HL-60 (cell line): ENCODE data around the gene METTL3.

Experiments
- POLR2AphosphoS5 ChIP-seq: IDR thresholded peaks from 2 replicates; pipeline ENCODE4 v1.6.1; 2012; ENCODE audit warnings: low read depth
- SPI1 ChIP-seq: IDR thresholded peaks from 2 replicates; pipeline ENCODE4 v1.6.1; 2012; ENCODE audit warnings: low read depth, mild to moderate bottlenecking, borderline replicate concordance
- TF ChIP-seq, protein P1 (sequence below): IDR thresholded peaks from one replicate; pipeline ENCODE4 v1.5.1; 2011; ENCODE audit warnings: low read length, control low read depth, inconsistent platforms; ENCODE audit not compliant: insufficient read depth

DNA sequence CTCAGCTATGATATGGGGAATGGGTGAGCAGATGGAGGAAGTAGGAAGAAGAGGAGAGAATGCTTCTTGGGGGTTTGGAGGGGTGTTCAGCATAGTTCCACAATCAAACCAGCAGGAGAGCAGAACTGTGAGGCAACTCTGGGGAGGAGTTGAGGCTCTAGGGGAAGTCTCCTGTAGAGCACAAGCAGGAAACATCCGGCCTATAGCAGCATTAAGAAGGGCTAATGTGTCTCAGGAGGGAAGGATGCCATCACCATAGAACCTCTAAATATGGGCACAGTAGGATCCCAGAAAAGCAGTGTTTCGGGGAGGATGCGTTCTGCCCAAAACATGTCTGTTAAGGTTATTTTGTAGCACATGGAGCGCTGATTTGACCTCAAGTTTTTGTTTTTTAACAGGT lies 23.4 kb upstream of the METTL3 start:
- TF ChIP-seq, protein P1, sequence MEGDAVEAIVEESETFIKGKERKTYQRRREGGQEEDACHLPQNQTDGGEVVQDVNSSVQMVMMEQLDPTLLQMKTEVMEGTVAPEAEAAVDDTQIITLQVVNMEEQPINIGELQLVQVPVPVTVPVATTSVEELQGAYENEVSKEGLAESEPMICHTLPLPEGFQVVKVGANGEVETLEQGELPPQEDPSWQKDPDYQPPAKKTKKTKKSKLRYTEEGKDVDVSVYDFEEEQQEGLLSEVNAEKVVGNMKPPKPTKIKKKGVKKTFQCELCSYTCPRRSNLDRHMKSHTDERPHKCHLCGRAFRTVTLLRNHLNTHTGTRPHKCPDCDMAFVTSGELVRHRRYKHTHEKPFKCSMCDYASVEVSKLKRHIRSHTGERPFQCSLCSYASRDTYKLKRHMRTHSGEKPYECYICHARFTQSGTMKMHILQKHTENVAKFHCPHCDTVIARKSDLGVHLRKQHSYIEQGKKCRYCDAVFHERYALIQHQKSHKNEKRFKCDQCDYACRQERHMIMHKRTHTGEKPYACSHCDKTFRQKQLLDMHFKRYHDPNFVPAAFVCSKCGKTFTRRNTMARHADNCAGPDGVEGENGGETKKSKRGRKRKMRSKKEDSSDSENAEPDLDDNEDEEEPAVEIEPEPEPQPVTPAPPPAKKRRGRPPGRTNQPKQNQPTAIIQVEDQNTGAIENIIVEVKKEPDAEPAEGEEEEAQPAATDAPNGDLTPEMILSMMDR, result no peak
- TF ChIP-seq POLR2AphosphoS5 (no peak), SPI1 (0 out of 2 replicates have a peak, but pooled peaks have one; percentile 1)
